ENCODE data around the gene ABCA13. TPM values are rescaled to one million over a fixed set of nuclear protein-coding genes. Genes with fewer than 3 reads are reported as not detected.

ABCA13 gene
- total RNA-seq, 3 donors from 2014 or later = 0.43 to 1.6 (median 1.1) TPM

- ATAC-seq (no peak), DNase-seq (no peak)
- Histone ChIP-seq H3K4me3 (no peak overlapping the region), H3K4me1 (ENCODE audit: low read depth) (no peaks in the 10 kb centered on the region), H3K36me3 (ENCODE audit: low read depth) (no peaks in the 10 kb centered on the region), H3K9me3 (no peaks in the 10 kb centered on the region)
- intact Hi-C loops (cut with DNase I, micrococcal nuclease) = no loop called here
- TF ChIP-seq CTCF (IDR thresholded peaks at IDR 0.05) = no peak
Observed at GRCh38 chr7:48355346-48355745, 184.1 kb downstream of the ABCA13 start.

- ATAC-seq (no peak), DNase-seq (no peak)
- intact Hi-C loops (cut with DNase I, micrococcal nuclease) = no loop called here
- Histone ChIP-seq H3K9me3 (no peaks in the 10 kb centered on the region), H3K4me1 (ENCODE audit: low read depth) (no peaks in the 10 kb centered on the region), H3K36me3 (ENCODE audit: low read depth) (no peaks in the 10 kb centered on the region), H3K4me3 (no peak overlapping the region)
- no peak for TF ChIP-seq CTCF (IDR thresholded peaks at IDR 0.05)
Observed at GRCh38 chr7:48360574-48360973, 189.3 kb downstream of the ABCA13 start.

- intact Hi-C loops (cut with DNase I, micrococcal nuclease) = no loop called here
- no peak overlapping the region for H3K4me3 ChIP-seq
- H3K4me1 ChIP-seq (ENCODE audit: low read depth) = no peaks in the 10 kb centered on the region
- ATAC-seq (no peak), DNase-seq (no peak)
- no peak for TF ChIP-seq CTCF (IDR thresholded peaks at IDR 0.05)
- no peaks in the 10 kb centered on the region for H3K36me3 ChIP-seq (ENCODE audit: low read depth)
- no peaks in the 10 kb centered on the region for H3K9me3 ChIP-seq
Observed at GRCh38 chr7:48363174-48363573, 191.9 kb downstream of the ABCA13 start.

- ATAC-seq = no peak
- Histone ChIP-seq H3K4me1 (ENCODE audit: low read depth) (no peaks in the 10 kb centered on the region), H3K4me3 (no peak overlapping the region), H3K36me3 (ENCODE audit: low read depth) (no peaks in the 10 kb centered on the region), H3K9me3 (no peaks in the 10 kb centered on the region)
- no peak for DNase-seq
- TF ChIP-seq CTCF (IDR thresholded peaks at IDR 0.05) = no peak
- intact Hi-C loops (cut with DNase I, micrococcal nuclease) = no loop called here
Observed at GRCh38 chr7:48365010-48365409, 193.8 kb downstream of the ABCA13 start.

- DNase-seq (no peak), ATAC-seq (no peak)
- H3K4me1 ChIP-seq (ENCODE audit: low read depth) = no peaks in the 10 kb centered on the region
- H3K4me3 ChIP-seq = no peak overlapping the region
- TF ChIP-seq CTCF (IDR thresholded peaks at IDR 0.05) = no peak
- H3K36me3 ChIP-seq (ENCODE audit: low read depth) = no peaks in the 10 kb centered on the region
- intact Hi-C loops (cut with DNase I, micrococcal nuclease) = no loop called here
- H3K9me3 ChIP-seq = peaks cover 6% of the 10 kb centered on the region
Observed at GRCh38 chr7:48366096-48366495, 194.8 kb downstream of the ABCA13 start.

GRCh38 chr7:48376263-48376662, 205.0 kb downstream of the ABCA13 start:
- DNase-seq (no peak), ATAC-seq (no peak)
- H3K36me3 ChIP-seq (ENCODE audit: low read depth) = no peaks in the 10 kb centered on the region
- TF ChIP-seq CTCF (IDR thresholded peaks at IDR 0.05) = no peak
- no peak overlapping the region for H3K4me3 ChIP-seq
- no peaks in the 10 kb centered on the region for H3K4me1 ChIP-seq (ENCODE audit: low read depth)
- intact Hi-C loops (cut with DNase I, micrococcal nuclease) = no loop called here
- H3K9me3 ChIP-seq = peaks cover under 1% of the 10 kb centered on the region
